NK-92 (cell line): Measurements from ENCODE around the gene PRKACA.
A peak's percentile ranks its signal among the peaks of the same experiment; 100 is the strongest.
"Not testable (repeated sequence)": the region's sequence is repeated elsewhere in the genome, so short reads cannot be mapped to it uniquely, and the experiment has no call there.

Experiments used
- DNase-seq: peaks from one replicate; lab custom pipeline; 2025; ENCODE audit not compliant: unreplicated experiment; lab: John Stamatoyannopoulos, UW

Gene PRKACA

GRCh38 chr19:14148751-14149410 is 31.3 kb upstream of the PRKACA start:
- no peak for DNase-seq

GRCh38 chr19:14147797-14148605 is 30.4 kb upstream of the PRKACA start:
- no peak for DNase-seq

GRCh38 chr19:14146789-14147216 is 29.2 kb upstream of the PRKACA start:
- DNase-seq = no peak

GRCh38 chr19:14146169-14146568 is 28.6 kb upstream of the PRKACA start:
- DNase-seq = not testable (repeated sequence)

- no peak for DNase-seq
These were observed 27.8 kb upstream of the PRKACA start for GRCh38 chr19:14145381-14145780.

GRCh38 chr19:14142262-14143190 is 25.0 kb upstream of the PRKACA start:
- no peak for DNase-seq

- no peak for DNase-seq
These were observed 23.5 kb upstream of the PRKACA start for GRCh38 chr19:14141041-14141440.

- no peak for DNase-seq
These were observed 22.4 kb upstream of the PRKACA start for GRCh38 chr19:14139944-14140343.

GRCh38 chr19:14138576-14139265 is 21.2 kb upstream of the PRKACA start:
- no peak for DNase-seq

GRCh38 chr19:14136509-14137281 is 19.1 kb upstream of the PRKACA start, which contains the start of gene ASF1B:
ASF1B (minus strand) TSS chr19:14136589; CDS start chr19:14136456, 133 bp downstream.
- peak; percentile 99 for DNase-seq

GRCh38 chr19:14135985-14136508 is 18.5 kb upstream of the PRKACA start:
- DNase-seq = no peak

GRCh38 chr19:14135355-14135754 is 17.8 kb upstream of the PRKACA start:
- no peak for DNase-seq

- DNase-seq = no peak
These were observed 10.5 kb upstream of the PRKACA start for GRCh38 chr19:14127929-14128509.

GRCh38 chr19:14127176-14127575 is 9.6 kb upstream of the PRKACA start:
- no peak for DNase-seq

- DNase-seq = no peak
These were observed 5.4 kb upstream of the PRKACA start for GRCh38 chr19:14122924-14123323.

GRCh38 chr19:14120497-14120780 is 2.9 kb upstream of the PRKACA start:
- no peak for DNase-seq

- no peak for DNase-seq
These were observed 2.3 kb upstream of the PRKACA start for GRCh38 chr19:14119644-14120496.

- no peak for DNase-seq
These were observed 1.6 kb upstream of the PRKACA start for GRCh38 chr19:14119146-14119545.
